Measurements from ENCODE around the gene HPSE2.

GRCh38 chr10:98921316-98921715, 314.3 kb downstream of the HPSE2 start:
- TF ChIP-seq EP300 (IDR thresholded peaks at IDR 0.05) (no peak), POLR2A (IDR thresholded peaks at IDR 0.05; ENCODE audit: low read depth) (no peak)

Data from esophagus muscularis mucosa (tissue), 2 donors.